SU-DHL-6 (cell line): Measurements from ENCODE around the gene GPR152.
A peak's percentile ranks its signal among the peaks of the same experiment; 100 is the strongest.

Source experiments
- H2AFZ ChIP-seq: fragments of 200-600 bp; sonication (generic); 2 replicates; pipeline ENCODE4 v1.6.1; 2014; ENCODE audit warnings: low read depth, mild to moderate bottlenecking, moderate library complexity, mixed read lengths, antibody characterized with exemption, low read length; ENCODE audit not compliant: severe bottlenecking
- H3F3A ChIP-seq: fragments of 200-600 bp; shearing (Covaris generic); 2 replicates; pipeline ENCODE4 v1.6.0; 2016; ENCODE audit warnings: antibody characterized with exemption, mild to moderate bottlenecking; ENCODE audit not compliant: insufficient read depth
- H3K27ac ChIP-seq: fragments of 200-600 bp; sonication (generic); 2 replicates; pipeline ENCODE4 v1.5.1; 2016; ENCODE audit warnings: low read depth, mild to moderate bottlenecking, low read length, moderate library complexity, mixed read lengths
- H3K27me3 ChIP-seq: fragments of 200-600 bp; sonication (generic), shearing (Covaris generic); 2 replicates; pipeline ENCODE4 v1.6.0; 2014; ENCODE audit warnings: mild to moderate bottlenecking, low read length
- H3K36me3 ChIP-seq: fragments of 200-600 bp; sonication (generic); 2 replicates; pipeline ENCODE4 v1.6.1; 2014; ENCODE audit warnings: mild to moderate bottlenecking, low read length, mixed read lengths
- H3K4me2 ChIP-seq: fragments of 300-600, 200-600 bp; shearing (Covaris generic), sonication (generic); 2 replicates; pipeline ENCODE4 v1.6.0; 2014; ENCODE audit warnings: low read length, low read depth, mild to moderate bottlenecking; ENCODE audit not compliant: poor library complexity, severe bottlenecking
- H3K4me3 ChIP-seq: fragments of 200-600 bp; sonication (generic); 2 replicates; pipeline ENCODE4 v1.5.1; 2014; ENCODE audit warnings: antibody characterized with exemption, low read length, mild to moderate bottlenecking, mixed read lengths; ENCODE audit not compliant: insufficient read depth, poor library complexity, severe bottlenecking
- H3K79me2 ChIP-seq: fragments of 200-600 bp; sonication (generic); 2 replicates; pipeline ENCODE4 v1.6.1; 2014; ENCODE audit warnings: mild to moderate bottlenecking, low read length, moderate library complexity; ENCODE audit not compliant: insufficient read depth
- H3K9ac ChIP-seq: fragments of 200-600 bp; sonication (generic); 2 replicates; pipeline ENCODE4 v1.7.0; 2014; ENCODE audit warnings: mild to moderate bottlenecking, low read length
- H3K9me2 ChIP-seq: fragments of 200-600 bp; sonication (generic); replicated peaks from 2 replicates; pipeline ENCODE4 v1.6.1; 2014; ENCODE audit warnings: low read length; ENCODE audit not compliant: insufficient read depth
- H3K9me3 ChIP-seq: fragments of 200-600 bp; sonication (generic); 2 replicates; pipeline ENCODE4 v1.6.1; 2014; ENCODE audit warnings: low read length, mixed read lengths; ENCODE audit not compliant: insufficient read depth
- H4K20me1 ChIP-seq: fragments of 200-600 bp; sonication (generic); 2 replicates; pipeline ENCODE4 v1.6.1; 2014; ENCODE audit warnings: low read depth, mild to moderate bottlenecking, antibody characterized with exemption, low read length, moderate library complexity, mixed read lengths
- EZH2phosphoT487 ChIP-seq: fragments of 200-600 bp; sonication (generic), shearing (Covaris generic); conservative IDR thresholded peaks from 2 replicates; pipeline ENCODE4 v1.6.1; 2018; ENCODE audit warnings: mild to moderate bottlenecking, antibody characterized with exemption, low read length, moderate library complexity, mixed read lengths
- TF ChIP-seq, protein P1 (sequence below): fragments of 200-600 bp; sonication (generic); IDR thresholded peaks from one replicate; pipeline ENCODE4 v1.5.1; 2017; ENCODE audit warnings: antibody characterized with exemption, mild to moderate bottlenecking, low read length, moderate library complexity; ENCODE audit not compliant: insufficient read depth, poor library complexity, severe bottlenecking

Gene GPR152

DNA sequence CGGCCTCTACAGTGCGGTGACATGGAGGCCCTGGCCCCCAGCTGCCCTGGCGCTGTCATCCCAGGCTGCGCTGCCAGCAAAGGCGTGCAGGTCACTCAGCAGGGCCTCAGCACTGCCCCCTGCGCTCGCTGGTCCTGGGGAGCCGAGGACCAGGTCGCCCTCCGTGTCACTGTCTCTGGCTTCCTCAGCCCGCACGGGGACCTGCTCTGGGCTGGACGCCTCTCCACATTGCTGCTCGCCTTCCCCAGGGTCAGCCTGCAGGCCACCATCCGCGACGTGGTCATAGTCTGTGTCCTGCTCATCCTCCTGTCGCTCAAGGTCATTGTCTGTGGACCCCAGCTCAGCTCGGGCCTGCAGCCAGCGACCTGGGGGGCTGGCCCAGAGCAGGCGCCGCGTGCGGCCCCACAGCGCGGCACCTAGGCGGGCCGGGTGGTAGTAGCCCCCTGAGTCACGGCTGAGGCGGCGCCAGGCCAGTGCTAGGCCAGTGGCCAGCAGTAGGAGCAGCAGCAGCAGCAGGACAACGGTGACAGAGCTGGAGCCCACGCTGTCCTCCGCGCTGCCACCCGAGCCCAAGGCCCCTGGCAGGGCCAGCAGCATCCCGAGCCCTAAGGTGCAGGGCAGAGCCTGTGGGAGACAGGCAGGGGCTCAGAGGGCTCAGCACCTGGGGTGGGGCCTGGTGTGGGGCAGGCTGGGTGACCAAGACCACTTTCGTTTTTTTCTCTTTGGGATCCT is 16.6 kb downstream of the GPR152 start:
- no peaks in the 10 kb centered on the region for H3K36me3 ChIP-seq
- H4K20me1 ChIP-seq: no peaks in the 10 kb centered on the region
- H3K4me2 ChIP-seq: peak overlapping the region; percentile 99
- H3K9me3 ChIP-seq: no peaks in the 10 kb centered on the region
- peaks cover 24% of the 10 kb centered on the region; the same call in 1 of the 2 replicates for H3K79me2 ChIP-seq
- peak overlapping the region; percentile 100 for H3K9ac ChIP-seq
- TF ChIP-seq, protein P1, sequence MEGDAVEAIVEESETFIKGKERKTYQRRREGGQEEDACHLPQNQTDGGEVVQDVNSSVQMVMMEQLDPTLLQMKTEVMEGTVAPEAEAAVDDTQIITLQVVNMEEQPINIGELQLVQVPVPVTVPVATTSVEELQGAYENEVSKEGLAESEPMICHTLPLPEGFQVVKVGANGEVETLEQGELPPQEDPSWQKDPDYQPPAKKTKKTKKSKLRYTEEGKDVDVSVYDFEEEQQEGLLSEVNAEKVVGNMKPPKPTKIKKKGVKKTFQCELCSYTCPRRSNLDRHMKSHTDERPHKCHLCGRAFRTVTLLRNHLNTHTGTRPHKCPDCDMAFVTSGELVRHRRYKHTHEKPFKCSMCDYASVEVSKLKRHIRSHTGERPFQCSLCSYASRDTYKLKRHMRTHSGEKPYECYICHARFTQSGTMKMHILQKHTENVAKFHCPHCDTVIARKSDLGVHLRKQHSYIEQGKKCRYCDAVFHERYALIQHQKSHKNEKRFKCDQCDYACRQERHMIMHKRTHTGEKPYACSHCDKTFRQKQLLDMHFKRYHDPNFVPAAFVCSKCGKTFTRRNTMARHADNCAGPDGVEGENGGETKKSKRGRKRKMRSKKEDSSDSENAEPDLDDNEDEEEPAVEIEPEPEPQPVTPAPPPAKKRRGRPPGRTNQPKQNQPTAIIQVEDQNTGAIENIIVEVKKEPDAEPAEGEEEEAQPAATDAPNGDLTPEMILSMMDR: no peak
- TF ChIP-seq EZH2phosphoT487: no peak
- peaks cover 70% of the 10 kb centered on the region for H3F3A ChIP-seq
- no peaks in the 10 kb centered on the region for H3K27me3 ChIP-seq
- no peak overlapping the region for H2AFZ ChIP-seq
- no peaks in the 10 kb centered on the region for H3K9me2 ChIP-seq
- peak overlapping the region; percentile 96 for H3K4me3 ChIP-seq
- H3K27ac ChIP-seq: peak overlapping the region; percentile 100

DNA sequence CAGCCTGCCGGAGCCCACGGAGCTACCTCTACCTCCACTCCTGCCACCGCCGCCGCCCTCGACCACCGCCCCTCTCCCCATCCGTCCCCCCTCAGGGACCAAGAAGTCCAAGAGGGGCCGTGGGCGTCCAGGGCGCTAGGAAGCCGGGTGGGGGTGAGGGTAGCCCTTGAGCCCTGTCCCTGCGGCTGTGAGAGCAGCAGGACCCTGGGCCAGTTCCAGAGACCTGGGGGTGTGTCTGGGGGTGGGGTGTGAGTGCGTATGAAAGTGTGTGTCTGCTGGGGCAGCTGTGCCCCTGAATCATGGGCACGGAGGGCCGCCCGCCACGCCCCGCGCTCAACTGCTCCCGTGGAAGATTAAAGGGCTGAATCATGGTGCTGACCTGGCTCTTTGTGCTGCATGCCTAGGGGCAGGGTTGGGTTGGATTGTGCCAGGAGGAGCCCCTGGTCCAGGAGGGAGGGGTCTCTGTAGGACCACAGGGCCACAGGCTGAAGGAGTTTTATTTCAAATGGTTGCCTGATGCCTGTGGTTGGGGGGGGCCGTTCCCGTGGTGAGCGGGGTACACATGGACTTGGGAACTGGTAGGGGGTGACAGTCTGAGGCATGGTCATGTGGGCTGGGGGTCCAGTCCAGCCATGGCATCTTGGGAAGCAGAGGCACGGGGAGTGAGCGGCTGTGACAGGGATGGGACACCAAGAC is 17.4 kb downstream of the GPR152 start:
- Histone ChIP-seq H3K4me2 (peak overlapping the region; percentile 99), H3K79me2 (peaks cover 24% of the 10 kb centered on the region; the same call in 1 of the 2 replicates), H3K4me3 (peak overlapping the region; percentile 96)

DNA sequence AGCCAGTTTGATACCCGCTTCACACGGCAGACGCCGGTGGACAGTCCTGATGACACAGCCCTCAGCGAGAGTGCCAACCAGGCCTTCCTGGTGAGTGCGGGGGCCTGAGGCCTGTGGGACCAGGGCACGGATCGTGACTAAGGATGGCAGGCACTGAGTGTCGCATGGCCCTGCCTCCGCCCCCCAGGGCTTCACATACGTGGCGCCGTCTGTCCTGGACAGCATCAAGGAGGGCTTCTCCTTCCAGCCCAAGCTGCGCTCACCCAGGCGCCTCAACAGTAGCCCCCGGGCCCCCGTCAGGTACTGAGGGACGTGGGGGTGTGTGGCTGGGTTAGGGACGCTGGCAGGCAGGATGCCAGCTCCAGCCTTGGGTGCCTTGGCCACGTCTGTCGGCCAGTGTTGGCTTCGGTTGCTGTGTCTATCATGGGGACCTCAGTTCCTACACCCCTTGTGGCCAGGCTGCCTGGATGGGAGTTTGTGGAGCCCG is 18.1 kb downstream of the GPR152 start:
- Histone ChIP-seq H3K27ac (peak overlapping the region; percentile 100), H3K79me2 (peaks cover 25% of the 10 kb centered on the region; the same call in 1 of the 2 replicates), H3K9me3 (no peaks in the 10 kb centered on the region), H4K20me1 (no peaks in the 10 kb centered on the region), H3K9me2 (no peaks in the 10 kb centered on the region), H3K9ac (peak overlapping the region; percentile 100), H3K36me3 (no peaks in the 10 kb centered on the region), H3K4me3 (no peak overlapping the region), H3K27me3 (no peaks in the 10 kb centered on the region), H3F3A (peaks cover 56% of the 10 kb centered on the region), H3K4me2 (peak overlapping the region; percentile 99), H2AFZ (no peak overlapping the region)
- TF ChIP-seq EZH2phosphoT487: no peak
- TF ChIP-seq, protein P1: no peak

More for the DNA sequence above, 17.4 kb downstream of the GPR152 start:
- Histone ChIP-seq H3K9ac (peak overlapping the region; percentile 100), H2AFZ (no peak overlapping the region), H3K36me3 (no peaks in the 10 kb centered on the region), H3F3A (peaks cover 63% of the 10 kb centered on the region), H3K9me2 (no peaks in the 10 kb centered on the region), H4K20me1 (no peaks in the 10 kb centered on the region), H3K27me3 (no peaks in the 10 kb centered on the region), H3K9me3 (no peaks in the 10 kb centered on the region), H3K27ac (peak overlapping the region; percentile 100)
- no peak for TF ChIP-seq EZH2phosphoT487
- TF ChIP-seq, protein P1: no peak
